CD14-positive monocyte (primary cell): ENCODE data around the gene CHAD. TPM values are rescaled to one million over a fixed set of nuclear protein-coding genes. Genes with fewer than 3 reads are reported as not detected.

Experiments used
- DNase-seq, 3 donors: peaks; one replicate each; pipeline ENCODE4 v3.0.0-alpha.2; 2011 to 2022
- H2AFZ ChIP-seq: 2 replicates; pipeline ENCODE4 v1.6.0; 2012; ENCODE audit warnings: mild to moderate bottlenecking, low read depth, low read length, inconsistent platforms; ENCODE audit not compliant: insufficient read depth, poor library complexity, severe bottlenecking
- H3K27ac ChIP-seq, 2 donors: 1 replicate in 1 of 2; 2 replicates in 1 of 2; pipeline ENCODE4 v1.5.1; 2012 to 2013; ENCODE audit warnings: low read length in 2 of 2, control low read depth in 1 of 2, inconsistent platforms in 1 of 2, low read depth in 1 of 2, mild to moderate bottlenecking in 1 of 2
- H3K27me3 ChIP-seq, 2 donors: one replicate each; pipeline versions ENCODE4 v1.6.0 to v1.6.1; 2011 to 2013; ENCODE audit warnings: low read length in 2 of 2; ENCODE audit not compliant: control insufficient read depth in 2 of 2, insufficient read depth in 2 of 2
- H3K36me3 ChIP-seq, 2 donors: replicated peaks in 1 of 2; 1 replicate in 1 of 2; 2 replicates in 1 of 2; pipeline versions ENCODE4 v1.5.1 to v1.6.1; 2012 to 2013; ENCODE audit warnings: low read length in 2 of 2, control low read depth in 1 of 2, inconsistent platforms in 1 of 2, mild to moderate bottlenecking in 1 of 2; ENCODE audit not compliant: insufficient read depth in 2 of 2, control insufficient read depth in 1 of 2
- H3K4me1 ChIP-seq, 2 donors: 1 replicate in 1 of 2; 2 replicates in 1 of 2; pipeline versions ENCODE4 v1.5.1 to v1.6.1; 2012 to 2013; ENCODE audit warnings: low read length in 2 of 2, control low read depth in 1 of 2, inconsistent platforms in 1 of 2, mild to moderate bottlenecking in 1 of 2, moderate library complexity in 1 of 2; ENCODE audit not compliant: insufficient read depth in 2 of 2, control insufficient read depth in 1 of 2
- H3K4me2 ChIP-seq: replicated peaks from 2 replicates; pipeline ENCODE3; 2012; ENCODE audit warnings: low read length, moderate library complexity, mild to moderate bottlenecking; ENCODE audit not compliant: poor library complexity, severe bottlenecking; ENCODE audit errors: extremely low read depth
- H3K4me3 ChIP-seq, 3 experiments: fragments of 200-600 bp in 1 of 3; sonication (generic) in 1 of 3; replicated peaks in 1 of 3; 1 replicate in 2 of 3; 2 replicates in 1 of 3; pipeline ENCODE4 v1.5.1; 2011 to 2013; ENCODE audit warnings: low read length in 3 of 3, mild to moderate bottlenecking in 3 of 3, control low read depth in 2 of 3, low read depth in 2 of 3, inconsistent platforms in 1 of 3, moderate library complexity in 1 of 3
- H3K79me2 ChIP-seq: 2 replicates; pipeline ENCODE4 v1.6.0; 2012; ENCODE audit warnings: mild to moderate bottlenecking, control low read depth, inconsistent platforms, low read length, moderate library complexity; ENCODE audit not compliant: insufficient read depth
- H3K9ac ChIP-seq: 2 replicates; pipeline ENCODE4 v1.6.0; 2017; ENCODE audit warnings: low read length, mild to moderate bottlenecking; ENCODE audit not compliant: insufficient read depth, poor library complexity, severe bottlenecking
- H3K9me3 ChIP-seq, 2 donors: replicated peaks in 1 of 2; 1 replicate in 1 of 2; 2 replicates in 1 of 2; pipeline versions ENCODE4 v1.5.1 to v1.6.1; 2012 to 2013; ENCODE audit warnings: low read length in 2 of 2, control low read depth in 1 of 2; ENCODE audit not compliant: control insufficient read depth in 1 of 2, insufficient read depth in 1 of 2
- H4K20me1 ChIP-seq: 2 replicates; pipeline ENCODE4 v1.6.0; 2012; ENCODE audit warnings: mild to moderate bottlenecking, low read length, control low read depth, moderate library complexity; ENCODE audit not compliant: insufficient read depth
- H3K27ac Mint-ChIP-seq, 7 donors: one replicate each; pipeline ENCODE4 v1.8.0; 2020; ENCODE audit warnings: mild to moderate bottlenecking in 7 of 7, mixed read lengths in 7 of 7, moderate library complexity in 6 of 7, inconsistent platforms in 2 of 7
- H3K27me3 Mint-ChIP-seq, 3 donors: one replicate each; pipeline ENCODE4 v1.8.0; 2021 to 2022; ENCODE audit warnings: low read depth in 3 of 3, mild to moderate bottlenecking in 3 of 3, mixed read lengths in 3 of 3, moderate library complexity in 3 of 3, inconsistent platforms in 1 of 3
- H3K36me3 Mint-ChIP-seq, 2 donors: one replicate each; pipeline ENCODE4 v1.8.0; 2020; ENCODE audit warnings: mixed read lengths in 2 of 2, inconsistent platforms in 1 of 2, mild to moderate bottlenecking in 1 of 2
- H3K4me1 Mint-ChIP-seq: one replicate; pipeline ENCODE4 v1.8.0; 2020; ENCODE audit warnings: mild to moderate bottlenecking, mixed read lengths
- H3K4me3 Mint-ChIP-seq, 2 donors: one replicate each; pipeline ENCODE4 v1.8.0; 2020; ENCODE audit warnings: mild to moderate bottlenecking in 2 of 2, mixed read lengths in 2 of 2, moderate library complexity in 1 of 2
- H3K9me3 Mint-ChIP-seq, 7 donors: one replicate each; pipeline ENCODE4 v1.8.0; 2020 to 2022; ENCODE audit warnings: mixed read lengths in 7 of 7, mild to moderate bottlenecking in 6 of 7, moderate library complexity in 6 of 7, inconsistent platforms in 2 of 7
- WGBS: methylation state at CpG from one replicate; pipeline ENCODE4 v1.1.5; 2013; ENCODE audit warnings: missing lambda C conversion rate; ENCODE audit not compliant: insufficient coverage; 5-methylcytosine and 5-hydroxymethylcytosine counted together
- intact Hi-C, 2 donors: fragments of 100-400 bp; cut with micrococcal nuclease; formaldehyde crosslinking; loops; one replicate each; pipeline versions ENCODE4 v1.15.0 to v1.15.1; 2023
- polyA plus RNA-seq, 3 donors: library from polyadenylated mRNA; depleted of rRNA in 1 of 3; unstranded in 2 of 3; stranded (reverse) in 1 of 3; fragments of 300-500 nt in 2 of 3; fragments of >200 nt in 1 of 3; fragmentation: Illumina TruSeq in 2 of 3; gene quantifications; 1 replicate in 2 of 3; 2 replicates in 1 of 3; pipeline ENCODE4 v1.2.3, GENCODE V29; 2012 to 2021
- TF ChIP-seq, protein P1 (sequence below): fragments of 200-600 bp; IDR thresholded peaks from one replicate; pipeline ENCODE4 v1.8.0; 2022; ENCODE audit warnings: antibody characterized with exemption, mild to moderate bottlenecking

The CHAD gene
- polyA plus RNA-seq, 3 donors, result not detected

DNA sequence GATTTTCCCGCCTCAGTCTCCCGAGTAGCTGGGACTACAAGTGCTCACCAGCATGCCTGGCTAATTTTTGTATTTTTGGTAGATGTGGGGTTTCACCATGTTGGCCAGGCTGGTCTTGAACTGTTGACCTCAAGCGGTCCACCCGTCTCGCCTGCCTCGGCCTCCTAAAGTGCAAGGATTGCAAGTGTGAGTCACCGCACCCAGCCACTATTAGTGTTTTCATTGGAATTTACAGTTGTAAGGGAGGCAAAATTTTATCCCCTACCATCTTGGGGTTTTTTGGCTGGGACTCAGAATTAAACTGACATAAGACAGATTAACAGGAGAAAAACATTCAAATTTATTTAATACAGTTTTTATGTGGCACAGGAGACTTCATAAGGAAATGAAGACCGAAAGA, 27.2 kb upstream of the CHAD start:
- DNase-seq, result no peak
- WGBS, result 96% methylated on average over 4 of the region's 8 CpGs
- Histone ChIP-seq H3K9me3 (no peaks in the 10 kb centered on the region), H3K36me3 (no peaks in the 10 kb centered on the region), H3K79me2 (no peaks in the 10 kb centered on the region), H3K27ac (no peak overlapping the region), H3K27me3 (no peaks in the 10 kb centered on the region), H3K9ac (no peak overlapping the region), H2AFZ (no peak overlapping the region), H3K4me3 (no peak overlapping the region), H3K4me1 (no peaks in the 10 kb centered on the region), H3K4me2 (no peak overlapping the region), H4K20me1 (no peaks in the 10 kb centered on the region)
- H3K27me3 Mint-ChIP-seq, result peaks cover 1 to 8% (median 4%) of the 10 kb centered on the region in 3 donors
- H3K27ac Mint-ChIP-seq, result peak overlapping the region in 1 of 7 donors; percentile 28
- H3K4me3 Mint-ChIP-seq, result no peak overlapping the region
- TF ChIP-seq, protein P1, sequence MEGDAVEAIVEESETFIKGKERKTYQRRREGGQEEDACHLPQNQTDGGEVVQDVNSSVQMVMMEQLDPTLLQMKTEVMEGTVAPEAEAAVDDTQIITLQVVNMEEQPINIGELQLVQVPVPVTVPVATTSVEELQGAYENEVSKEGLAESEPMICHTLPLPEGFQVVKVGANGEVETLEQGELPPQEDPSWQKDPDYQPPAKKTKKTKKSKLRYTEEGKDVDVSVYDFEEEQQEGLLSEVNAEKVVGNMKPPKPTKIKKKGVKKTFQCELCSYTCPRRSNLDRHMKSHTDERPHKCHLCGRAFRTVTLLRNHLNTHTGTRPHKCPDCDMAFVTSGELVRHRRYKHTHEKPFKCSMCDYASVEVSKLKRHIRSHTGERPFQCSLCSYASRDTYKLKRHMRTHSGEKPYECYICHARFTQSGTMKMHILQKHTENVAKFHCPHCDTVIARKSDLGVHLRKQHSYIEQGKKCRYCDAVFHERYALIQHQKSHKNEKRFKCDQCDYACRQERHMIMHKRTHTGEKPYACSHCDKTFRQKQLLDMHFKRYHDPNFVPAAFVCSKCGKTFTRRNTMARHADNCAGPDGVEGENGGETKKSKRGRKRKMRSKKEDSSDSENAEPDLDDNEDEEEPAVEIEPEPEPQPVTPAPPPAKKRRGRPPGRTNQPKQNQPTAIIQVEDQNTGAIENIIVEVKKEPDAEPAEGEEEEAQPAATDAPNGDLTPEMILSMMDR, result no peak
- intact Hi-C loops, result no loop called here
- H3K9me3 Mint-ChIP-seq, result no peaks in the 10 kb centered on the region
- peaks cover 4% of the 10 kb centered on the region for H3K4me1 Mint-ChIP-seq
- H3K36me3 Mint-ChIP-seq, result no peaks in the 10 kb centered on the region

- no peak overlapping the region for H3K4me2 ChIP-seq
- Mint-ChIP-seq H3K27ac (no peak overlapping the region), H3K4me3 (no peak overlapping the region), H3K36me3 (no peaks in the 10 kb centered on the region), H3K27me3 (peaks cover 1 to 8% (median 4%) of the 10 kb centered on the region in 3 donors), H3K9me3 (no peaks in the 10 kb centered on the region), H3K4me1 (peaks cover 4% of the 10 kb centered on the region)
- intact Hi-C loops, result no loop called here
- no peak overlapping the region for H3K9ac ChIP-seq
- H3K4me3 ChIP-seq, result no peak overlapping the region
- DNase-seq, result no peak
- no peaks in the 10 kb centered on the region for H3K4me1 ChIP-seq
- H3K27me3 ChIP-seq, result no peaks in the 10 kb centered on the region
- H3K27ac ChIP-seq, result no peak overlapping the region
- H2AFZ ChIP-seq, result no peak overlapping the region
- H3K79me2 ChIP-seq, result no peaks in the 10 kb centered on the region
- WGBS, result no CpG with 5 or more reads among the region's 8 CpGs
- TF ChIP-seq, protein P1, result no peak
- no peaks in the 10 kb centered on the region for H4K20me1 ChIP-seq
- no peaks in the 10 kb centered on the region for H3K9me3 ChIP-seq
- H3K36me3 ChIP-seq, result no peaks in the 10 kb centered on the region
Measured at GRCh38 chr17:50495217-50495823, 26.6 kb upstream of the CHAD start.
